Trophoblast cell (in vitro differentiated cells and primary cell): ENCODE results near the gene PFN1.

Experiments used
- DNase-seq, 2 donors: peaks; one replicate each; pipeline ENCODE4 v3.0.0-alpha.2; 2016
- H2AFZ ChIP-seq: 2 replicates; pipeline ENCODE4 v1.6.1; 2013; ENCODE audit warnings: low read length, moderate library complexity, mild to moderate bottlenecking; ENCODE audit not compliant: insufficient read depth, poor library complexity
- H2AK5ac ChIP-seq: 2 replicates; pipeline ENCODE4 v1.6.1; 2013; ENCODE audit warnings: mild to moderate bottlenecking, low read length
- H2BK120ac ChIP-seq: 2 replicates; pipeline ENCODE4 v1.6.1; 2013; ENCODE audit warnings: low read length, mild to moderate bottlenecking, moderate library complexity; ENCODE audit not compliant: insufficient read depth, poor library complexity
- H2BK12ac ChIP-seq: 2 replicates; pipeline ENCODE4 v1.6.1; 2013; ENCODE audit warnings: mild to moderate bottlenecking, low read length, moderate library complexity
- H2BK5ac ChIP-seq: 2 replicates; pipeline ENCODE4 v1.6.1; 2013; ENCODE audit warnings: low read length, low read depth, moderate library complexity, mild to moderate bottlenecking; ENCODE audit not compliant: poor library complexity
- H3K14ac ChIP-seq: 2 replicates; pipeline ENCODE4 v1.6.1; 2013; ENCODE audit warnings: mild to moderate bottlenecking, low read length
- H3K18ac ChIP-seq: 2 replicates; pipeline ENCODE4 v1.6.1; 2013; ENCODE audit warnings: mild to moderate bottlenecking, low read length
- H3K23ac ChIP-seq: 2 replicates; pipeline ENCODE4 v1.6.1; 2013; ENCODE audit warnings: low read length
- H3K27ac ChIP-seq: 2 replicates; pipeline ENCODE4 v1.5.1; 2013; ENCODE audit warnings: low read depth, mild to moderate bottlenecking, inconsistent platforms, low read length, moderate library complexity
- H3K27me3 ChIP-seq: 2 replicates; pipeline ENCODE4 v1.6.1; 2013; ENCODE audit warnings: inconsistent platforms, mild to moderate bottlenecking, low read length, moderate library complexity; ENCODE audit not compliant: insufficient read depth
- H3K36me3 ChIP-seq, 2 experiments: 1 replicate in 1 of 2; 2 replicates in 1 of 2; pipeline ENCODE4 v1.6.1; 2013; ENCODE audit warnings: low read length in 2 of 2, mild to moderate bottlenecking in 2 of 2, moderate library complexity in 1 of 2; ENCODE audit not compliant: insufficient read depth in 2 of 2, control insufficient read depth in 1 of 2
- H3K4ac ChIP-seq: 2 replicates; pipeline ENCODE4 v1.6.1; 2013; ENCODE audit warnings: low read depth, mild to moderate bottlenecking, low read length, moderate library complexity
- H3K4me1 ChIP-seq, 2 experiments: 1 replicate in 1 of 2; 2 replicates in 1 of 2; pipeline ENCODE4 v1.6.1; 2013; ENCODE audit warnings: low read length in 2 of 2, mild to moderate bottlenecking in 2 of 2, moderate library complexity in 1 of 2; ENCODE audit not compliant: insufficient read depth in 2 of 2, control insufficient read depth in 1 of 2
- H3K4me2 ChIP-seq: 2 replicates; pipeline ENCODE4 v1.6.1; 2013; ENCODE audit warnings: inconsistent platforms, mild to moderate bottlenecking, low read length, moderate library complexity
- H3K4me3 ChIP-seq: 2 replicates; pipeline ENCODE4 v1.5.1; 2013; ENCODE audit warnings: mild to moderate bottlenecking, low read depth, low read length, inconsistent platforms
- H3K79me1 ChIP-seq: one replicate; pipeline ENCODE4 v1.6.1; 2013; ENCODE audit warnings: low read length
- H3K79me2 ChIP-seq: 2 replicates; pipeline ENCODE4 v1.6.1; 2013; ENCODE audit warnings: low read length, mild to moderate bottlenecking; ENCODE audit not compliant: control insufficient read depth, insufficient read depth, poor library complexity
- H3K9ac ChIP-seq: 2 replicates; pipeline ENCODE4 v1.6.1; 2013; ENCODE audit warnings: mild to moderate bottlenecking, low read length
- H3K9me3 ChIP-seq: 2 replicates; pipeline ENCODE4 v1.6.1; 2013; ENCODE audit warnings: low read depth, mild to moderate bottlenecking, control low read depth, inconsistent platforms, low read length; ENCODE audit not compliant: insufficient read depth
- H4K12ac ChIP-seq: 2 replicates; pipeline ENCODE4 v1.6.1; 2013; ENCODE audit warnings: low read depth, mild to moderate bottlenecking, low read length, moderate library complexity
- H4K8ac ChIP-seq: 2 replicates; pipeline ENCODE4 v1.6.1; 2013; ENCODE audit warnings: low read depth, mild to moderate bottlenecking, low read length, moderate library complexity
- H4K91ac ChIP-seq: one replicate; pipeline ENCODE4 v1.6.1; 2013; ENCODE audit warnings: low read depth, mild to moderate bottlenecking, low read length, moderate library complexity
- WGBS: extraction: QIAGEN DNeasy Blood & Tissue Kit; methylation state at CpG from one replicate; pipeline ENCODE4 v1.1.7; 2013; ENCODE audit warnings: missing lambda C conversion rate; ENCODE audit not compliant: insufficient read length, insufficient coverage; ENCODE audit errors: extremely low coverage; 5-methylcytosine and 5-hydroxymethylcytosine counted together

The PFN1 gene

GRCh38 chr17:4900231-4901107 lies 47.9 kb downstream of the PFN1 start:
- peak; percentile 26 to 40 for DNase-seq
- H3K36me3 ChIP-seq, result peaks cover 47 to 60% of the 10 kb centered on the region in 2 experiments
- H3K4ac ChIP-seq, result no peak overlapping the region
- H3K18ac ChIP-seq, result no peak overlapping the region
- H3K23ac ChIP-seq, result no peak overlapping the region
- no peaks in the 10 kb centered on the region for H3K79me2 ChIP-seq
- H3K79me1 ChIP-seq, result no peaks in the 10 kb centered on the region
- H3K14ac ChIP-seq, result no peak overlapping the region
- H3K4me3 ChIP-seq, result no peak overlapping the region
- H3K9me3 ChIP-seq, result no peaks in the 10 kb centered on the region
- H2BK5ac ChIP-seq, result no peak overlapping the region
- no peak overlapping the region for H3K9ac ChIP-seq
- no peak overlapping the region for H2AK5ac ChIP-seq
- H3K27me3 ChIP-seq, result no peaks in the 10 kb centered on the region
- no peak overlapping the region for H4K91ac ChIP-seq
- no peak overlapping the region for H2BK120ac ChIP-seq
- no peak overlapping the region for H4K12ac ChIP-seq
- no CpG with 5 or more reads among the region's 65 CpGs for WGBS
- no peak overlapping the region for H4K8ac ChIP-seq
- H3K4me2 ChIP-seq, result no peak overlapping the region
- H3K4me1 ChIP-seq, result no peaks in the 10 kb centered on the region
- no peak overlapping the region for H2AFZ ChIP-seq
- H2BK12ac ChIP-seq, result no peak overlapping the region
- no peak overlapping the region for H3K27ac ChIP-seq

- no peak within 1 kb of the TSS for H3K23ac ChIP-seq
- H3K9ac ChIP-seq, result no peak within 1 kb of the TSS
- no peaks in the 10 kb centered on the region for H3K4me1 ChIP-seq
- H3K79me2 ChIP-seq, result no peaks in the 10 kb centered on the region
- no peaks in the 10 kb centered on the region for H3K27me3 ChIP-seq
- H3K4me3 ChIP-seq, result no peak within 1 kb of the TSS
- H3K4ac ChIP-seq, result no peak within 1 kb of the TSS
- H2BK12ac ChIP-seq, result no peak within 1 kb of the TSS
- no peaks in the 10 kb centered on the region for H3K9me3 ChIP-seq
- H3K4me2 ChIP-seq, result no peak within 1 kb of the TSS
- no peak within 1 kb of the TSS for H2AFZ ChIP-seq
- H3K36me3 ChIP-seq, result peaks cover 55 to 69% of the 10 kb centered on the region in 2 experiments
- DNase-seq, result peak; percentile 88 to 89
- no CpG with 5 or more reads among the region's 60 CpGs for WGBS
- H3K14ac ChIP-seq, result no peak within 1 kb of the TSS
- no peak within 1 kb of the TSS for H2BK5ac ChIP-seq
- H2AK5ac ChIP-seq, result no peak within 1 kb of the TSS
- no peak within 1 kb of the TSS for H4K12ac ChIP-seq
- no peak within 1 kb of the TSS for H3K18ac ChIP-seq
- no peak within 1 kb of the TSS for H4K91ac ChIP-seq
- no peak within 1 kb of the TSS for H2BK120ac ChIP-seq
- H3K27ac ChIP-seq, result no peak within 1 kb of the TSS
- no peak within 1 kb of the TSS for H4K8ac ChIP-seq
- H3K79me1 ChIP-seq, result no peaks in the 10 kb centered on the region
Observed at GRCh38 chr17:4899341-4900230, 48.7 kb downstream of the PFN1 start, which contains the start of gene C17orf107. TSS of gene C17orf107 (plus strand) at chr17:4899536. CDS start at chr17:4899763, 227 bp downstream.

- H3K4me1 ChIP-seq, result no peaks in the 10 kb centered on the region
- no peak overlapping the region for H2BK12ac ChIP-seq
- DNase-seq, result no peak
- H3K4me2 ChIP-seq, result no peak overlapping the region
- H3K23ac ChIP-seq, result no peak overlapping the region
- H2AFZ ChIP-seq, result no peak overlapping the region
- H3K9me3 ChIP-seq, result no peaks in the 10 kb centered on the region
- no peak overlapping the region for H3K9ac ChIP-seq
- H4K12ac ChIP-seq, result no peak overlapping the region
- no peak overlapping the region for H4K8ac ChIP-seq
- H2BK120ac ChIP-seq, result no peak overlapping the region
- H3K27ac ChIP-seq, result no peak overlapping the region
- WGBS, result no CpG with 5 or more reads among the region's 34 CpGs
- H3K36me3 ChIP-seq, result peaks cover 62 to 76% of the 10 kb centered on the region in 2 experiments
- no peak overlapping the region for H3K18ac ChIP-seq
- H2BK5ac ChIP-seq, result no peak overlapping the region
- no peaks in the 10 kb centered on the region for H3K27me3 ChIP-seq
- H3K14ac ChIP-seq, result no peak overlapping the region
- no peaks in the 10 kb centered on the region for H3K79me2 ChIP-seq
- no peak overlapping the region for H2AK5ac ChIP-seq
- H3K4me3 ChIP-seq, result no peak overlapping the region
- no peak overlapping the region for H4K91ac ChIP-seq
- no peaks in the 10 kb centered on the region for H3K79me1 ChIP-seq
- H3K4ac ChIP-seq, result no peak overlapping the region
Observed at GRCh38 chr17:4898927-4899326, 49.4 kb downstream of the PFN1 start.

GRCh38 chr17:4898351-4898750 lies 50.0 kb downstream of the PFN1 start:
- Histone ChIP-seq H3K4me3 (no peak overlapping the region), H3K23ac (no peak overlapping the region), H4K12ac (no peak overlapping the region), H2BK5ac (no peak overlapping the region), H4K91ac (no peak overlapping the region), H3K4ac (no peak overlapping the region), H2BK12ac (no peak overlapping the region), H3K14ac (no peak overlapping the region), H3K9me3 (no peaks in the 10 kb centered on the region), H3K9ac (no peak overlapping the region), H3K79me2 (no peaks in the 10 kb centered on the region), H3K18ac (no peak overlapping the region), H3K4me2 (no peak overlapping the region), H2AK5ac (no peak overlapping the region), H2BK120ac (no peak overlapping the region), H2AFZ (no peak overlapping the region), H3K27me3 (no peaks in the 10 kb centered on the region), H3K27ac (no peak overlapping the region), H3K79me1 (no peaks in the 10 kb centered on the region), H3K36me3 (peaks cover 68 to 81% of the 10 kb centered on the region in 2 experiments), H3K4me1 (no peaks in the 10 kb centered on the region), H4K8ac (no peak overlapping the region)
- DNase-seq, result no peak
- WGBS, result no CpG with 5 or more reads among the region's 8 CpGs
